Adrenal gland (tissue), 5 donors: ENCODE measurements around the gene ADGRE1.

Experiments
- CTCF ChIP-seq, 6 experiments: fragments of 450-650 bp in 4 of 6; fragments of 200-600 bp in 2 of 6; sonication (generic) in 1 of 6; IDR thresholded peaks; 1 replicate in 5 of 6; 2 replicates in 1 of 6; pipeline versions ENCODE4 v1.5.1 to v1.8.0; 2016 to 2021; ENCODE audit warnings: antibody characterized with exemption in 6 of 6, mild to moderate bottlenecking in 2 of 6, moderate library complexity in 1 of 6
- POLR2A ChIP-seq, 2 donors: fragments of 450-650 bp; IDR thresholded peaks; one replicate each; pipeline ENCODE4 v1.6.1; 2017; ENCODE audit warnings: antibody characterized with exemption in 2 of 2, mild to moderate bottlenecking in 2 of 2, moderate library complexity in 1 of 2
- donor health status: DM: no; HTN: no; CAD: no.

DNA sequence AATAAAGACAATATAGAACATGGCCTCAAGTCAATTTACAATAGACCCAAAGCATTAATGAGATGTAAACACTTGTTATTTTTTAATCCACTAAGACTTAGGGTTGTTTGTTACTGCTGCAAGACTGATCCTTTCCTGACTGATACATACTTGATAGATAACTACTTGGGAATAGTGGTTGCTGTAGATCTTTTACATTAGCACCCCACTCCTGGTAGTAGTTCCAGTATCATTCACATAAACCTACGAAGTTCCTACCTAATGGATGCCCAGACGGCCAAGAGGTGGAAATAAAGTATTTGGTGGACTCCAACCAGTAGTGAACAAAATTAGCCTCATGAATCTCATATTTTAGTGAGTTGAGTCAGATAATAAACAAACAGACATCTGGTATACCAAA lies 26.9 kb downstream of the ADGRE1 start:
- TF ChIP-seq CTCF (IDR thresholded peaks at IDR 0.05) (no peak), POLR2A (IDR thresholded peaks at IDR 0.05) (no peak)
